Stimulated activated CD8-positive, alpha-beta memory T cell treated with anti-CD3 and anti-CD28 coated beads, Interleukin-15, amount 100 ng/mL, for 24 hours (primary cell): ENCODE data around the gene SASH3.
"Not testable (repeated sequence)": the region's sequence is repeated elsewhere in the genome, so short reads cannot be mapped to it uniquely, and the experiment has no call there.

Experiments
- DNase-seq: peaks from one replicate; pipeline ENCODE4 v3.0.0-alpha.2; 2020; ENCODE audit warnings: low read depth

SASH3 gene

GRCh38 chrX:129779747-129780146 lies at the start of gene SASH3:
Gene SASH3 (plus strand): TSS chrX:129779949. CDS start chrX:129780098, 149 bp downstream.
- DNase-seq, result no peak

- DNase-seq, result no peak
These were observed 48.5 kb upstream of the SASH3 start for GRCh38 chrX:129731228-129731627.

GRCh38 chrX:129732857-129733256 lies 46.9 kb upstream of the SASH3 start:
- DNase-seq, result no peak

GRCh38 chrX:129733335-129733734 lies 46.4 kb upstream of the SASH3 start:
- DNase-seq, result no peak

- no peak for DNase-seq
These were observed 43.3 kb upstream of the SASH3 start for GRCh38 chrX:129736491-129736890.

GRCh38 chrX:129737916-129738315 lies 41.8 kb upstream of the SASH3 start:
- no peak for DNase-seq

GRCh38 chrX:129738466-129739308 lies 41.1 kb upstream of the SASH3 start, which contains the start of gene XPNPEP2:
Gene XPNPEP2 (plus strand): TSS chrX:129738979. CDS start chrX:129739214, 235 bp downstream.
- DNase-seq, result no peak

GRCh38 chrX:129739578-129739977 lies 40.2 kb upstream of the SASH3 start:
- DNase-seq, result no peak

GRCh38 chrX:129741880-129742758 lies 37.6 kb upstream of the SASH3 start:
- no peak for DNase-seq

GRCh38 chrX:129742759-129743152 lies 37.0 kb upstream of the SASH3 start:
- DNase-seq, result not testable (repeated sequence)

- DNase-seq, result no peak
These were observed 35.9 kb upstream of the SASH3 start for GRCh38 chrX:129743821-129744220.

GRCh38 chrX:129744861-129745321 lies 34.9 kb upstream of the SASH3 start:
- DNase-seq, result no peak

GRCh38 chrX:129746557-129747470 lies 32.9 kb upstream of the SASH3 start:
- DNase-seq, result no peak

- no peak for DNase-seq
These were observed 32.2 kb upstream of the SASH3 start for GRCh38 chrX:129747533-129747932.

- DNase-seq, result no peak
These were observed 31.4 kb upstream of the SASH3 start for GRCh38 chrX:129748305-129748704.

GRCh38 chrX:129749069-129749468 lies 30.7 kb upstream of the SASH3 start:
- no peak for DNase-seq

- DNase-seq, result no peak
These were observed 28.8 kb upstream of the SASH3 start for GRCh38 chrX:129750971-129751370.

GRCh38 chrX:129754056-129755024 lies 25.4 kb upstream of the SASH3 start:
- no peak for DNase-seq

- DNase-seq, result no peak
These were observed 23.7 kb upstream of the SASH3 start for GRCh38 chrX:129755779-129756650.
